ENCODE results near the gene MRTFA. TPM values are rescaled to one million over a fixed set of nuclear protein-coding genes. Genes with fewer than 3 reads are reported as not detected.
A peak's percentile ranks its signal among the peaks of the same experiment; 100 is the strongest.

The MRTFA gene
- polyA plus RNA-seq, 2 of the 4 experiments (the other 2 are of a cell fraction) = 6.8 to 48.3 TPM

GRCh38 chr22:40594346-40594745 lies 42.2 kb downstream of the MRTFA start:
- Histone ChIP-seq H3K4me3 (no peak overlapping the region), H3K27ac (peak overlapping the region in 1 of 2 experiments; percentile 5; a peak in 3 of 6 replicates), H3K4me2 (peak overlapping the region; percentile 52), H3K4me1 (peaks cover 81% of the 10 kb centered on the region), H3K9me3 (no peaks in the 10 kb centered on the region)
- TF ChIP-seq REST (IDR thresholded peaks at IDR 0.05) (no peak), TFCP2L1 (CRISPR knock-in tag; IDR thresholded peaks at IDR 0.05) (no peak), SMC3 (IDR thresholded peaks at IDR 0.05) (no peak), ZFP36 (IDR thresholded peaks at IDR 0.05; ENCODE audit: borderline replicate concordance, partially characterized antibody) (no peak)
- CTCF ChIA-PET = no interaction called here
- 43% methylated on average over 3 of the region's 3 CpGs for WGBS (ENCODE audit: missing lambda C conversion rate)
- ATAC-seq (no peak), DNase-seq (ENCODE audit: low read depth in 1 of 2, low spot score in 1 of 2) (no peak), FAIRE-seq (no peak)
- POLR2A ChIA-PET = no interaction called here

- Histone ChIP-seq H3K4me3 (no peak overlapping the region), H3K4me1 (peaks cover 82% of the 10 kb centered on the region), H3K9me3 (no peaks in the 10 kb centered on the region), H3K4me2 (peak overlapping the region; percentile 52), H3K27ac (peak overlapping the region; percentile 5 to 13; a peak in 2 of 6 replicates)
- ATAC-seq (peak in 1 of 2 experiments; percentile 52; a peak in 3 of 6 replicates), FAIRE-seq (no peak), DNase-seq (ENCODE audit: low read depth in 1 of 2, low spot score in 1 of 2) (no peak)
- WGBS (ENCODE audit: missing lambda C conversion rate) = 53% methylated on average over 5 of the region's 5 CpGs
- ChIA-PET POLR2A (no interaction called here), CTCF (no interaction called here)
- TF ChIP-seq HDAC2 (IDR thresholded peaks at IDR 0.05) (no peak), RAD21 (conservative IDR thresholded peaks at IDR 0.05 in 1 of 2, IDR thresholded peaks at IDR 0.05 in 1 of 2) (no peak), JUN (IDR thresholded peaks at IDR 0.05) (no peak), SREBF2 (IDR thresholded peaks at IDR 0.05) (no peak), BCL3 (IDR thresholded peaks at IDR 0.05) (no peak), MAFK (IDR thresholded peaks at IDR 0.05; ENCODE audit: partially characterized antibody) (no peak), CHD4 (IDR thresholded peaks at IDR 0.05; ENCODE audit: borderline replicate concordance) (no peak), BHLHE40 (IDR thresholded peaks at IDR 0.05; ENCODE audit: low read depth, low read length) (no peak), POLR2AphosphoS2 (conservative IDR thresholded peaks at IDR 0.05; ENCODE audit: low read length) (no peak), USF2 (IDR thresholded peaks at IDR 0.05) (no peak), EHF (CRISPR knock-in tag; IDR thresholded peaks at IDR 0.05) (no peak), FOXS1 (CRISPR knock-in tag; IDR thresholded peaks at IDR 0.05) (no peak), HEYL (CRISPR knock-in tag; IDR thresholded peaks at IDR 0.05) (no peak), HES2 (IDR thresholded peaks at IDR 0.05) (no peak), NPAS2 (CRISPR knock-in tag; IDR thresholded peaks at IDR 0.05; ENCODE audit: borderline replicate concordance) (no peak), KDM1A (IDR thresholded peaks at IDR 0.05; ENCODE audit: low read depth) (no peak), EHMT2 (IDR thresholded peaks at IDR 0.05; ENCODE audit: low read depth) (no peak)
These were observed 42.9 kb downstream of the MRTFA start for GRCh38 chr22:40593460-40594273.

Measured in A549 (cell line).